RPMI7951 (cell line): ENCODE results near the gene PCNT. TPM values are rescaled to one million over a fixed set of nuclear protein-coding genes. Genes with fewer than 3 reads are reported as not detected.
"Not testable (repeated sequence)": the region's sequence is repeated elsewhere in the genome, so short reads cannot be mapped to it uniquely, and the experiment has no call there.

Experiments
- DNase-seq: peaks from one replicate; pipeline ENCODE4 v3.0.0-alpha.2; 2012; ENCODE audit warnings: low read depth
- total RNA-seq: library from RNA; depleted of rRNA; stranded (reverse); fragments of >200 nt; shearing (Covaris generic); gene quantifications from 2 replicates; pipeline ENCODE4 v1.2.3, GENCODE V29; 2014

PCNT gene
- total RNA-seq, 1 experiment from 2014 or later, result 11.7 TPM

GRCh38 chr21:46361176-46361575, 37.2 kb downstream of the PCNT start:
- DNase-seq, result no peak

- no peak for DNase-seq
Measured at GRCh38 chr21:46361935-46362334, 38.0 kb downstream of the PCNT start.

GRCh38 chr21:46362946-46363345, 39.0 kb downstream of the PCNT start:
- DNase-seq, result no peak

- no peak for DNase-seq
Measured at GRCh38 chr21:46363698-46364097, 39.7 kb downstream of the PCNT start.

GRCh38 chr21:46366091-46366490, 42.1 kb downstream of the PCNT start:
- no peak for DNase-seq

GRCh38 chr21:46366561-46366960, 42.6 kb downstream of the PCNT start:
- DNase-seq, result no peak

- DNase-seq, result no peak
Measured at GRCh38 chr21:46366966-46367365, 43.0 kb downstream of the PCNT start.

GRCh38 chr21:46368533-46369285, 44.8 kb downstream of the PCNT start:
- no peak for DNase-seq

GRCh38 chr21:46369520-46370235, 45.7 kb downstream of the PCNT start:
- DNase-seq, result no peak

- no peak for DNase-seq
Measured at GRCh38 chr21:46371204-46372013, 47.5 kb downstream of the PCNT start.

- no peak for DNase-seq
Measured at GRCh38 chr21:46372014-46372485, 48.1 kb downstream of the PCNT start.

GRCh38 chr21:46372947-46373346, 49.0 kb downstream of the PCNT start:
- not testable (repeated sequence) for DNase-seq

GRCh38 chr21:46374761-46375389, 50.9 kb downstream of the PCNT start:
- DNase-seq, result no peak

- no peak for DNase-seq
Measured at GRCh38 chr21:46375560-46376230, 51.7 kb downstream of the PCNT start.

- no peak for DNase-seq
Measured at GRCh38 chr21:46376231-46376628, 52.3 kb downstream of the PCNT start.

GRCh38 chr21:46376856-46377453, 53.0 kb downstream of the PCNT start:
- no peak for DNase-seq

GRCh38 chr21:46377789-46378188, 53.8 kb downstream of the PCNT start:
- DNase-seq, result no peak

- DNase-seq, result no peak
Measured at GRCh38 chr21:46379105-46379504, 55.1 kb downstream of the PCNT start.

- no peak for DNase-seq
Measured at GRCh38 chr21:46379691-46380090, 55.7 kb downstream of the PCNT start.

- DNase-seq, result no peak
Measured at GRCh38 chr21:46381541-46381940, 57.6 kb downstream of the PCNT start.

- DNase-seq, result no peak
Measured at GRCh38 chr21:46384556-46384955, 60.6 kb downstream of the PCNT start.
